Adrenal gland (tissue), 5 donors: ENCODE results near the gene ARAP1.

Source experiments
- CTCF ChIP-seq, 6 experiments: fragments of 450-650 bp in 4 of 6; fragments of 200-600 bp in 2 of 6; sonication (generic) in 1 of 6; IDR thresholded peaks; 1 replicate in 5 of 6; 2 replicates in 1 of 6; pipeline versions ENCODE4 v1.5.1 to v1.8.0; 2016 to 2021; ENCODE audit warnings: antibody characterized with exemption in 6 of 6, mild to moderate bottlenecking in 2 of 6, moderate library complexity in 1 of 6
- POLR2A ChIP-seq, 2 donors: fragments of 450-650 bp; IDR thresholded peaks; one replicate each; pipeline ENCODE4 v1.6.1; 2017; ENCODE audit warnings: antibody characterized with exemption in 2 of 2, mild to moderate bottlenecking in 2 of 2, moderate library complexity in 1 of 2
- donor health status: DM: no; HTN: no; CAD: no.

GRCh38 chr11:72792437-72793021 lies 40.3 kb upstream of the ARAP1 start:
- TF ChIP-seq CTCF (IDR thresholded peaks at IDR 0.05): no peak
- TF ChIP-seq POLR2A (IDR thresholded peaks at IDR 0.05): no peak
